Loucy (cell line): ENCODE measurements around the gene CGREF1.

Source experiments
- H2AFZ ChIP-seq: fragments of 200-600 bp; sonication (generic); 2 replicates; pipeline ENCODE4 v1.6.0; 2016; ENCODE audit warnings: antibody characterized with exemption, mild to moderate bottlenecking, low read length, moderate library complexity
- H3F3A ChIP-seq: fragments of 200-600 bp; 2 replicates; pipeline ENCODE4 v1.6.0; 2016; ENCODE audit warnings: antibody characterized with exemption, low read depth, mild to moderate bottlenecking
- H3K27me3 ChIP-seq: fragments of 200-600 bp; sonication (generic); 2 replicates; pipeline ENCODE4 v1.6.1; 2014; ENCODE audit warnings: low read length, mild to moderate bottlenecking; ENCODE audit not compliant: insufficient read depth, poor library complexity, severe bottlenecking
- H3K36me3 ChIP-seq: fragments of 200-600 bp; sonication (generic); 2 replicates; pipeline ENCODE4 v1.6.1; 2016; ENCODE audit warnings: low read length; ENCODE audit not compliant: insufficient read depth
- H3K4me1 ChIP-seq: fragments of 200-600 bp; sonication (generic); 2 replicates; pipeline ENCODE4 v1.5.1; 2014; ENCODE audit warnings: low read length, mild to moderate bottlenecking; ENCODE audit not compliant: insufficient read depth, poor library complexity, severe bottlenecking
- H3K4me2 ChIP-seq: fragments of 200-600 bp; sonication (generic); 2 replicates; pipeline ENCODE4 v1.6.0; 2014; ENCODE audit warnings: antibody characterized with exemption, low read length, low read depth, mild to moderate bottlenecking; ENCODE audit not compliant: poor library complexity, severe bottlenecking
- H3K4me3 ChIP-seq: fragments of 200-600 bp; sonication (generic); 2 replicates; pipeline ENCODE4 v1.5.1; 2014; ENCODE audit warnings: low read length, mild to moderate bottlenecking, mixed read lengths; ENCODE audit not compliant: poor library complexity, severe bottlenecking
- H3K79me2 ChIP-seq: fragments of 200-600 bp; sonication (generic); 2 replicates; pipeline ENCODE4 v1.6.1; 2014; ENCODE audit warnings: low read length; ENCODE audit not compliant: insufficient read depth
- H3K9ac ChIP-seq: fragments of 200-600 bp; sonication (generic); 2 replicates; pipeline ENCODE4 v1.6.0; 2014; ENCODE audit warnings: mild to moderate bottlenecking, low read depth, low read length, moderate library complexity; ENCODE audit not compliant: poor library complexity, severe bottlenecking
- H3K9me2 ChIP-seq: fragments of 200-600 bp; sonication (generic); replicated peaks from 2 replicates; pipeline ENCODE4 v1.6.1; 2016; ENCODE audit warnings: low read depth, low read length, mixed read lengths
- H3K9me3 ChIP-seq: fragments of 200-600 bp; sonication (generic); 2 replicates; pipeline ENCODE4 v1.6.1; 2014; ENCODE audit warnings: mild to moderate bottlenecking, antibody characterized with exemption, low read length, low read depth; ENCODE audit not compliant: insufficient read depth
- H4K20me1 ChIP-seq: fragments of 200-600 bp; sonication (generic); 2 replicates; pipeline ENCODE4 v1.6.0; 2014; ENCODE audit warnings: antibody characterized with exemption, low read length, mild to moderate bottlenecking; ENCODE audit not compliant: insufficient read depth, poor library complexity, severe bottlenecking
- EZH2phosphoT487 ChIP-seq: fragments of 200-600 bp; IDR thresholded peaks from 2 replicates; pipeline ENCODE4 v1.6.1; 2018; ENCODE audit warnings: antibody characterized with exemption, mild to moderate bottlenecking, moderate library complexity, borderline replicate concordance
- TF ChIP-seq, protein P1 (sequence below): fragments of 200-600 bp; sonication (generic); conservative IDR thresholded peaks from 2 replicates; pipeline ENCODE4 v1.5.1; 2014; ENCODE audit warnings: mild to moderate bottlenecking, antibody characterized with exemption, low read length

CGREF1 gene

DNA sequence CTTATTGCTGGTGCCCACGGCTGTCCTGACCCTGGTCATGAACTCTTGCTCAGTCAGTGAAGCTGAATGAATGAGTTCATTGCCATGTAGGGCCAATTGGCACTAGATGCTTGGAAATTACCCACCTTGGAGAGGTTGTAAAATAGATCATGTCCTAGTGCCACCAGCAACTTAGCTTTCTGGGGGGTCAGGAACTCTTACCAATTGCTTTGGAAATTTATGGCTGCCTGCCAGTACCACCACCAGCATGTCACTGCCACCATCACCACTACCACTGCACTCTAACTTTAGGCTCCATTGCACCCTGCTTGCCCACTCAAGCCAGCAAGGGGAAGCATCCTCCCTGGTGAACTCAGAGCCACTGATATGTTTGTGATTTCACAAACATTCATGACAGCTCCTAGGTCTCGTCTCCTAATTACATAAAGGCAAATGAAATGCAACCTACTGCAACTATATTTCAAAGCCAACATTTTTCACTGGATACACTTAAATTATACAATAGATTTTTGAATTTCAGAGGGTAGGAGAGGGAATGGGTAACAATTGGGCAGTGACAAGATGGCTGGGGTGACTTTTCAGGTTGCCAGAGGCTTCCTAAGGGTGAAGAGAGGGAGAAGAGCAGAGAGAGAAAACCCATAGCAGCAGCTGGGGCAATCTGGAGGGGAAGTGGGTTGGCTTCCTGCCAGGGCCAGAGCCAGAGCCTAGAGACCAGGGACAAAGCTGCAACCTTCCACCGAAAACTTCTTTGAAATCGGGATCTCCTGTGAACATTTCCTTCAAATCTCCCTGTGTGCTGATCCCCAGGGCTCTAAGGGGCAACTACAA is 44.0 kb downstream of the CGREF1 start:
- Histone ChIP-seq H3K4me1 (peaks cover 36% of the 10 kb centered on the region), H3K9me3 (no peaks in the 10 kb centered on the region), H3K4me2 (peak overlapping the region; percentile 69), H3F3A (no peaks in the 10 kb centered on the region), H2AFZ (peak overlapping the region; percentile 16; the same call in 1 of the 2 replicates), H3K36me3 (no peaks in the 10 kb centered on the region), H3K27me3 (no peaks in the 10 kb centered on the region), H3K9me2 (no peaks in the 10 kb centered on the region), H3K9ac (peak overlapping the region; percentile 37), H3K4me3 (peak overlapping the region; percentile 55), H4K20me1 (peaks cover 13% of the 10 kb centered on the region), H3K79me2 (peaks cover 15% of the 10 kb centered on the region)
- no peak for TF ChIP-seq EZH2phosphoT487
- TF ChIP-seq, protein P1, sequence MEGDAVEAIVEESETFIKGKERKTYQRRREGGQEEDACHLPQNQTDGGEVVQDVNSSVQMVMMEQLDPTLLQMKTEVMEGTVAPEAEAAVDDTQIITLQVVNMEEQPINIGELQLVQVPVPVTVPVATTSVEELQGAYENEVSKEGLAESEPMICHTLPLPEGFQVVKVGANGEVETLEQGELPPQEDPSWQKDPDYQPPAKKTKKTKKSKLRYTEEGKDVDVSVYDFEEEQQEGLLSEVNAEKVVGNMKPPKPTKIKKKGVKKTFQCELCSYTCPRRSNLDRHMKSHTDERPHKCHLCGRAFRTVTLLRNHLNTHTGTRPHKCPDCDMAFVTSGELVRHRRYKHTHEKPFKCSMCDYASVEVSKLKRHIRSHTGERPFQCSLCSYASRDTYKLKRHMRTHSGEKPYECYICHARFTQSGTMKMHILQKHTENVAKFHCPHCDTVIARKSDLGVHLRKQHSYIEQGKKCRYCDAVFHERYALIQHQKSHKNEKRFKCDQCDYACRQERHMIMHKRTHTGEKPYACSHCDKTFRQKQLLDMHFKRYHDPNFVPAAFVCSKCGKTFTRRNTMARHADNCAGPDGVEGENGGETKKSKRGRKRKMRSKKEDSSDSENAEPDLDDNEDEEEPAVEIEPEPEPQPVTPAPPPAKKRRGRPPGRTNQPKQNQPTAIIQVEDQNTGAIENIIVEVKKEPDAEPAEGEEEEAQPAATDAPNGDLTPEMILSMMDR = no peak

DNA sequence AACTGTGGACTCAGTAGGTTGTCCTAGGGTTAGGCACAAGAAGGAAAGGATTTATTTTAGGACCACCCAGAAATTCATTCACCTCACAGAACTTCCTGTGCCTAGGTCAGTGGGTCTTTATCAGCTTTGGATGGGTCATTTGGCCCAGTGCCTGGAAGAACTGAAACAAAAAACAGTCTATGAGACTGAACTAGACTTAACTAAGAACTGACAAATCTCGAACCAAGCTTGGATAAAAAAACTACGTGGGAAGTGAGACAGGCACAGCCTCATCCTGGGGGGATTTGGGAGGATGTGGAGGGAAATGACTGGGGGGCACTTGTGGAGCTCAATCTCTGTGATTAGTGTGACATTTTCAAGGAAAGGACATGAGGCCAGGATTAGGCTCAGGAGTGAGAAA is 45.1 kb downstream of the CGREF1 start:
- Histone ChIP-seq H3K79me2 (peaks cover 27% of the 10 kb centered on the region), H4K20me1 (peaks cover 18% of the 10 kb centered on the region), H2AFZ (no peak overlapping the region), H3K4me2 (no peak overlapping the region), H3K4me3 (no peak overlapping the region), H3K27me3 (no peaks in the 10 kb centered on the region), H3K9ac (no peak overlapping the region), H3K4me1 (peaks cover 48% of the 10 kb centered on the region), H3F3A (no peaks in the 10 kb centered on the region), H3K9me2 (no peaks in the 10 kb centered on the region), H3K36me3 (no peaks in the 10 kb centered on the region), H3K9me3 (no peaks in the 10 kb centered on the region)
- TF ChIP-seq, protein P1 = no peak
- TF ChIP-seq EZH2phosphoT487 = no peak

DNA sequence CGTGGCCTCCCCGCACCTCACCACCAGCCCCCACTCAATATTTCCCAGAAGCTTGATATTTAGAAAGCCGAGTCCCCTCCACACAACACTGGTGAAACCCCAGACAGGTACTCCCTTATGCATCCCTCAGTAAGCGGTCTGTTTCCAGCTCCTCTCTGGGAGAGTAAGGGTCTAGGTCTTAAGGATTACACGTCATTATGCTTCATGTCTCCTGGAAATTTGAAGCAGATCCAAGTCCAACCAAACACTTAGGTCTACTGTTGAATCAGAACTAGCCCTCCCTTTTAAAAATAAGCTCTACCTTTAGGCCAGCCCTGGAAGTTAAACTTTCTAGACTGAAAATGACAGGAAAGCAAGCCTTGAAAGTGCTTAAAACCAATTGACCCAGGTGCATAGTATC is 46.0 kb downstream of the CGREF1 start:
- Histone ChIP-seq H3K4me2 (peak overlapping the region; percentile 98), H3K27me3 (no peaks in the 10 kb centered on the region), H3K36me3 (no peaks in the 10 kb centered on the region), H3K9me2 (no peaks in the 10 kb centered on the region), H4K20me1 (peaks cover 21% of the 10 kb centered on the region), H2AFZ (no peak overlapping the region), H3K9me3 (no peaks in the 10 kb centered on the region), H3K4me3 (peak overlapping the region; percentile 88), H3K4me1 (peaks cover 51% of the 10 kb centered on the region), H3K9ac (peak overlapping the region; percentile 95), H3F3A (no peaks in the 10 kb centered on the region), H3K79me2 (peaks cover 34% of the 10 kb centered on the region)
- TF ChIP-seq, protein P1 = no peak
- no peak for TF ChIP-seq EZH2phosphoT487
